ENCODE measurements around the gene WRAP73. TPM values are rescaled to one million over a fixed set of nuclear protein-coding genes. Genes with fewer than 3 reads are reported as not detected.
"Not testable (repeated sequence)": the region's sequence is repeated elsewhere in the genome, so short reads cannot be mapped to it uniquely, and the experiment has no call there.

The WRAP73 gene
- total RNA-seq, 4 donors from 2014 or later: 10.3 to 21.7 (median 14.5) TPM

DNA sequence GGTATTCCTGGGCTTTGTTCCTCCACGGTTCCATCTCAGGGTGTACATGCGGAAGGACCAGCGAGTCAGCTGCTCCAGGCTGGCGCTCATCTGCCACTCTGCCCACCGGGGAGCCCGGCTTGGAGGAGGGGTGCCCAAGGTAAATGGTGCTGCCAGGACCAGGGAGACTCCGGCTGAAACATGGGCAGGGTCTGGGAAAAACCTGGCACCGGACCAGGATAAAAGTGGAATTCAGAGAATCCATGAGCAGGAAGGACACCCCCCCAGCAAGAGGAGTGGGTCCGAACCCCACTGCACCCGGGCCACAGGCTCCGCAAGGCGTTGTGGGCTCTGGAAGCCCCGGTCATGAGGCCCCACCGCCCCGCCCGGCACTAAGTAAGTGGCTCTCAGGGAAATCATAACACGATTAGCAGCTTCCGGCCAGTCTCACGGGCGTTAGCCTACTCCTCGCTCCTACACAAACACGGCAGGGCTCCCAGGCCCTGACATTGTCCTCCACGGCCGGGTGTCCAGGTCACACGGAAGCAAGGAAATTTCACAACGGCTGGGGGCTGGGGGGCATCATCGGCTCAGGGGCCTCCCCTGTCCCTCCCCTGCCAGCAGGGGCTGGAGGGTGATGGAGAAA, 59.7 kb downstream of the WRAP73 start:
- Histone ChIP-seq H3K27ac (no peak overlapping the region), H3K9me3 (no peaks in the 10 kb centered on the region), H3K36me3 (no peaks in the 10 kb centered on the region), H3K4me3 (no peak overlapping the region), H3K27me3 (peaks cover 13% of the 10 kb centered on the region), H3K4me1 (no peaks in the 10 kb centered on the region)
- WGBS, 2 donors (ENCODE audit: low coverage in 1 of 2): 54 to 70% methylated on average over 3 to 9 of the region's 27 CpGs
- TF ChIP-seq POLR2A (IDR thresholded peaks at IDR 0.05): no peak
- TF ChIP-seq, protein P1, sequence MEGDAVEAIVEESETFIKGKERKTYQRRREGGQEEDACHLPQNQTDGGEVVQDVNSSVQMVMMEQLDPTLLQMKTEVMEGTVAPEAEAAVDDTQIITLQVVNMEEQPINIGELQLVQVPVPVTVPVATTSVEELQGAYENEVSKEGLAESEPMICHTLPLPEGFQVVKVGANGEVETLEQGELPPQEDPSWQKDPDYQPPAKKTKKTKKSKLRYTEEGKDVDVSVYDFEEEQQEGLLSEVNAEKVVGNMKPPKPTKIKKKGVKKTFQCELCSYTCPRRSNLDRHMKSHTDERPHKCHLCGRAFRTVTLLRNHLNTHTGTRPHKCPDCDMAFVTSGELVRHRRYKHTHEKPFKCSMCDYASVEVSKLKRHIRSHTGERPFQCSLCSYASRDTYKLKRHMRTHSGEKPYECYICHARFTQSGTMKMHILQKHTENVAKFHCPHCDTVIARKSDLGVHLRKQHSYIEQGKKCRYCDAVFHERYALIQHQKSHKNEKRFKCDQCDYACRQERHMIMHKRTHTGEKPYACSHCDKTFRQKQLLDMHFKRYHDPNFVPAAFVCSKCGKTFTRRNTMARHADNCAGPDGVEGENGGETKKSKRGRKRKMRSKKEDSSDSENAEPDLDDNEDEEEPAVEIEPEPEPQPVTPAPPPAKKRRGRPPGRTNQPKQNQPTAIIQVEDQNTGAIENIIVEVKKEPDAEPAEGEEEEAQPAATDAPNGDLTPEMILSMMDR (IDR thresholded peaks at IDR 0.05): no peak
- TF ChIP-seq POLR2AphosphoS5 (IDR thresholded peaks at IDR 0.05): no peak
- TF ChIP-seq EP300 (IDR thresholded peaks at IDR 0.05): no peak
- ATAC-seq: peak; percentile 13

DNA sequence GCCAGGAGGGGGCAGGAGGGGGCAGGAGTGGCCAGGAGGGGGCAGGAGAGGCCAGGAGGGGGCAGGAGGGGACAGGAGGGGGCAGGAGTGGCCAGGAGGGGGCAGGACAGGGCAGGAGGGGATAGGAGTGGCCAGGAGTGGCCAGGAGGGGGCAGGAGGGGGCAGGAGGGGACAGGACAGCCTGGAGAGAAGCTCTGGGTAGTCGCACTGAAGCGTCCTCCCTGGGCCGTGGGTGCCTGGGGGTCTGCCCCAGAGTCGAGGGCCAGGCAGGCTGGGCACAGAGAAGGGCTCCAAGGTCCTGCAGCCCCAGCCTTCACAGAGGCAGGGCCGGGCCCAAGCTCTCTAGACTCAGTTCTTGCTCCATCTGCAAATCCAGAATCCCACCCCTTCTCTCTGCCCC, 61.5 kb downstream of the WRAP73 start:
- Histone ChIP-seq H3K36me3 (no peaks in the 10 kb centered on the region), H3K9me3 (no peaks in the 10 kb centered on the region), H3K4me1 (no peaks in the 10 kb centered on the region), H3K27me3 (peaks cover 12% of the 10 kb centered on the region), H3K4me3 (no peak overlapping the region), H3K27ac (no peak overlapping the region)
- 87 to 88% methylated on average over 4 to 5 of the region's 5 CpGs for whole genome bisulfite sequencing, 2 donors (ENCODE audit: low coverage in 1 of 2)
- TF ChIP-seq EP300 (IDR thresholded peaks at IDR 0.05) (no peak), POLR2A (IDR thresholded peaks at IDR 0.05) (no peak), POLR2AphosphoS5 (IDR thresholded peaks at IDR 0.05) (no peak)
- TF ChIP-seq, protein P1 (IDR thresholded peaks at IDR 0.05): no peak
- ATAC-seq: no peak

DNA sequence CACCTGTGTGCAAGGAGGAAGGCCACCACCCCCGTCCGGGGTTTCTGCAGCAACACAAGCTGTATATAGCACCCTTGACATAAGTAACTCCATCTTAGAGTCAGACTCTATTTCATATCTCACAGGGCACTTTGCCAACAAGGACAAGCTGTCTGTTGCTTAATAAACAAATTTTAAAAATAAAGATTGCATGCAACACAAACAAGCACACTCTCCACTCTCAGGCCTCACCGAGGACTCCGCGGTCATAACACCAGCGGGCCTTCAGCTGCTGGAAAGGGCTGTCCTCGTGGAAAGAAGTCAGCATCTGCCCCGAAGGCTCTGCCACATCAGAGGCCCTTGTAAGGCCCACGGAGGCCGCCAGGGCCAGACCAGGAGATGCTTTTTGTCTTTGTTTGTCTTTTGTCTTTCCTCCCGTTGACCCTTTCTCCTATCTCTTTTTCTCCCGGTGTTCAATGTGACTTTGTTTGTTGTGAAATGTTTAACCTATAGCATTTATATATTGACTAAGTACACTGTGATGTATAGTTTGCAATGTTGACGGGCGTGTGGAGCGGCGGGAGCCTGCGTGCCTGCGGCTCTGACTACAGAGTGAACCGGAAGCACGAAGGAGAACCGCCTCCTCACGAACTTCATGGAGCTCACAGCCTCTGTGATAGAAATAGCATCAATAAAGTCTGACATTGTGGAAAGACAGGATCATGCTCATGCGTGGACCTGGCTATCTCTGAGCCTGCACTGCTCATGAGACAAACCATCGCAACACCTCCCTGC, 62.7 kb downstream of the WRAP73 start:
- no peak for ATAC-seq
- peaks cover 8% of the 10 kb centered on the region for H3K27me3 ChIP-seq
- H3K4me1 ChIP-seq: no peaks in the 10 kb centered on the region
- H3K4me3 ChIP-seq: no peak overlapping the region
- no peaks in the 10 kb centered on the region for H3K9me3 ChIP-seq
- H3K36me3 ChIP-seq: no peaks in the 10 kb centered on the region
- no peak overlapping the region for H3K27ac ChIP-seq
- TF ChIP-seq, protein P1 (IDR thresholded peaks at IDR 0.05): no peak
- TF ChIP-seq EP300 (IDR thresholded peaks at IDR 0.05) (no peak), POLR2A (IDR thresholded peaks at IDR 0.05) (no peak), POLR2AphosphoS5 (IDR thresholded peaks at IDR 0.05) (no peak)
- WGBS, 2 donors (ENCODE audit: low coverage in 1 of 2): 78 to 85% methylated on average over 11 to 22 of the region's 24 CpGs

DNA sequence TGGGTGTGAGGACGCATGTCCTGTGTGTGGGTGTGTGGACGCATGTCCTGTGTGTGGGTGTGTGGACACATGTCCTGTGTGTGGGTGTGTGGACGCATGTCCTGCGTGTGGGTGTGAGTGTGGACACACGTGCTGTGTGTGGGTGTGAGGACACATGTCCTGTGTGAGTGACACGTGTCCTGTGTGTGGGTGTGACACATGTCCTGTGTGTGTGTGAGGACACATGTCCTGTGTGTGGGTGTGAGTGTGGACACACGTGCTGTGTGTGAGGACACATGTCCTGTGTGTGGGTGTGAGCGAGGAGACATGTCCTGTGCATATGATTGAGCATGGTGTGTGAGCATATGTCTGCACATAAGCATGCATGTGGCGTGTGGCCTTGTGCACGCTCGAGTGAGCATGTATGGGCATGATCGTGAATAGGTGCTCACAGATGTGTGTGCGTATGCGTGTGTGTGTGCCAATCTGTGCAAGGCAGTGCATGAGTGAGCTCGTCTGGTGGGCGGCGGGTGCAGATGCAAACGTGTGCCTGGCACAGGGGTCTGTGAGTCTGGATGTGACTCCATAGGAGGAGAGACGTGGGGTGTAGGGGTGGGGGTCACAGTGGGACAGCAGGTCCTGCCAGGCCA, 63.8 kb downstream of the WRAP73 start:
- TF ChIP-seq, protein P1 (IDR thresholded peaks at IDR 0.05): no peak
- TF ChIP-seq POLR2AphosphoS5 (IDR thresholded peaks at IDR 0.05) (no peak), POLR2A (IDR thresholded peaks at IDR 0.05) (no peak), EP300 (IDR thresholded peaks at IDR 0.05) (no peak)
- no peak overlapping the region for H3K4me3 ChIP-seq
- no peaks in the 10 kb centered on the region for H3K9me3 ChIP-seq
- no peak overlapping the region for H3K27ac ChIP-seq
- no peaks in the 10 kb centered on the region for H3K4me1 ChIP-seq
- no peaks in the 10 kb centered on the region for H3K36me3 ChIP-seq
- ATAC-seq: no peak
- peaks cover 18% of the 10 kb centered on the region for H3K27me3 ChIP-seq
- WGBS, 2 donors (ENCODE audit: low coverage in 1 of 2): 77 to 84% methylated on average over 9 to 17 of the region's 19 CpGs

DNA sequence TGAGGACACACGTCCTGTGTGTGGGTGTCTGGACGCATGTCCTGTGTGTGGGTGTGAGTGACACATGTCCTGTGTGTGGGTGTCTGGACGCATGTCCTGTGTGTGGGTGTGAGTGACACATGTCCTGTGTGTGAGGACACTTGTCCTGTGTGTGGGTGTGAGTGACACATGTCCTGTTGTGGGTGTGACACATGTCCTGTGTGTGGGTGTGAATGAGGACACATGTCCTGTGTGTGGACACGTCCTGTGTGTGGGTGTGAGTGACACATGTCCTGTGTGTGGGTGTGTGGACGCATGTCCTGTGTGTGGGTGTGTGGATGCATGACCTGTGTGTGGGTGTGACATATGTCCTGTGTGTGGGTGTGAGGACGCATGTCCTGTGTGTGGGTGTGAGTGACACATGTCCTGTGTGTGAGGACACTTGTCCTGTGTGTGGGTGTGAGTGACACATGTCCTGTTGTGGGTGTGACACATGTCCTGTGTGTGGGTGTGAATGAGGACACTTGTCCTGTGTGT, 64.5 kb downstream of the WRAP73 start:
- not testable (repeated sequence) for H3K4me3 ChIP-seq, H3K9me3 ChIP-seq, H3K27ac ChIP-seq, H3K4me1 ChIP-seq, H3K36me3 ChIP-seq, ATAC-seq
- WGBS, 2 donors (ENCODE audit: low coverage in 1 of 2): 55 to 60% methylated on average over 4 to 6 of the region's 6 CpGs
- H3K27me3 ChIP-seq: peaks cover 20% of the 10 kb centered on the region
